Measurements from ENCODE around the gene UTP18.
"Not testable (repeated sequence)": the region's sequence is repeated elsewhere in the genome, so short reads cannot be mapped to it uniquely, and the experiment has no call there.

The UTP18 gene

DNA sequence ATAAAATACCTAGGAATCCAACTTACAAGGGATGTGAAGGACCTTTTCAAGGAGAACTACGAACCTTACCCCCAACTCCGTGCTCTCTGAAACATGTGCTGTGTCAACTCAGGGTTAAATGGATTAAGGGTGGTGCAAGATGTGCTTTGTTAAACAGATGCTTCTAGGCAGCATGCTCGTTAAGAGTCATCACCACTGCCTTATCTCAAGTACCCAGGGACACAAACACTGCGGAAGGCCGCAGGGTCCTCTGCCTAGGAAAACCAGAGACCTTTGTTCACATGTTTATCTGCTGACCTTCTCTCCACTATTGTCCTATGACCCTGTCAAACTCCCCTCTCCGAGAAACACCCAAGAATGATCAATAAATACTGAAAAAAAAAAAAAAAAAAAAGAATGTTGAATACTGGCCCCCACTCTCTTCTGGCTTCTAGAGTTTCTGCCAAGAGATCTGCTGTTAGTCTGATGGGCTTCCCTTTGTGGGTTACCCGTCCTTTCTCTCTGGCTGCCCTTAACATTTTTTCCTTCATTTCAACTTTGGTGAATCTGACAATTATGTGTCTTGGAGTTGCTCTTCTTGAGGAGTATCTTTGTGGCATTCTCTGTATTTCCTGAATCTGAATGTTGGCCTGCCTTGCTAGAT lies 70.6 kb downstream of the UTP18 start:
- DNase-seq (ENCODE audit: low spot score): not testable (repeated sequence)

DNA sequence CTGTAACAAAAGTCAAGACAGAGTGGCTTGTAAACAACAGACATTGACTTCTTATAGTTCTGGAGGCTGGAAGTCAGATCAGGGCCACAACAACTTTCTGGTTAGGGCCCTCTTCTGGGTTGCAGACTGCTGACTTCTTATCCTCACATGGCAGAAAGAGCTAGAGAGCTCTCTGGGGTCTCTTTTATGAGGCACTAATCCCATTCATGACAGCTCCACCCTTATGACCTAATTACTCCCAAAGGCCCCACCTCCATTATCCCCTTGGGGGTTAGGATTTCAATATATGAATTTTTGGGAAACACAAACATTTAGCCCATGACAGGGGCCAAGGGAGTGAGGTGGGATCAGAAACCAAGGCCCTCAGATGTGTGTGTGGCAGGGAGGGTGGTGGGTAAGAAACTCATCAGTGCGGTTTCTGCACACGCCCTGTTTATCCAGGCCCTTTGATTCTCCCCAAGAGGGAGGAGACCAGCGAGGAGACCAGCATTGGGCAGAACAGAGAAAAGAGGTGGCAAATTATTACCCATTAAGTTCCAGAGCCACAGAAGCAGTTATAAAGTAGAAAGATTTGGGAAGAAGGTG lies 74.8 kb downstream of the UTP18 start:
- no peak for DNase-seq (ENCODE audit: low spot score)

DNA sequence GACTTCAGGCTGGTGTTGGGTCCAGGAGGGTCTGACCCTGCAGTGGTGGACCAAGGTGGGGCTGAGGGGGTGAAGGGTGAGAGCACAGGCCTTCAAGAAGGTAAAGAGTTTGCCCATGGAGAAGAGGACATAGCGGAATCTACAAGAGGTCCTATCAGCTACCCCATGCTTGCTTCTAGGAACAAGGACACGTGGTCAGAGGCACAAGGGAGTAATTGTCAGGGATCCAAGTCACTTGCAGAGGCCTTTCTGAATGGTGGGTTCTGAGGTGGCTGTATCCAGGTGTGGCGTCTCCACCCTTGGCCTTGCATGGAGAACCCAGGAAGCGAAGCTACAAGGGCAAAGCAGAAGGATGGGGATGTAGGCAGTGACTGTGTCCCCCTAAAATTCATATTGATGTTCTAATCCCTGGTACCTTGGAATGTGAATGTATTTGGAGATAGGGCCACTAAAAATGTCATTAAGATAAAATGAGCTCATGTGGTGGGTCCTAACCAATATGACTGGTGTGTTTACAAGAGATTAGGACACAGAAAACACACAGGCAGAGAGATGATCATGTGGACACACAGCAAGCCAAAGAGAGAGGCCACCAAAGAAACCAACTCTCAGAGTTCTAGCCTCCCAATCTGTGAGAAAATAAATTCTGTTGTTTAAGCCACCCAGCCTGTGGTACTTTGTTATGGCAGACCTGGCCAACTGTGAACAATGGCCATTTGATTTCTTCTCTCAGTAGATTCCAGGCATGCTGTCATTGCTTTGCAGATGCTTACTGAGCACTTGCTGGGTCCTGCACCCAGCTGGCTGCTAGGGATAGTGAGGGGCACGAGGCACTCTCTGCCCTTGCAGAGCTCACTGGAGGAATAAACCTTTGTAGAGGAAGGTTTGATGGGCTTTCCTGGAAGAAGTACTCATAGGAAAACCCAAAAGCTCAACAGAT lies 75.8 kb downstream of the UTP18 start:
- no peak for DNase-seq (ENCODE audit: low spot score)

DNA sequence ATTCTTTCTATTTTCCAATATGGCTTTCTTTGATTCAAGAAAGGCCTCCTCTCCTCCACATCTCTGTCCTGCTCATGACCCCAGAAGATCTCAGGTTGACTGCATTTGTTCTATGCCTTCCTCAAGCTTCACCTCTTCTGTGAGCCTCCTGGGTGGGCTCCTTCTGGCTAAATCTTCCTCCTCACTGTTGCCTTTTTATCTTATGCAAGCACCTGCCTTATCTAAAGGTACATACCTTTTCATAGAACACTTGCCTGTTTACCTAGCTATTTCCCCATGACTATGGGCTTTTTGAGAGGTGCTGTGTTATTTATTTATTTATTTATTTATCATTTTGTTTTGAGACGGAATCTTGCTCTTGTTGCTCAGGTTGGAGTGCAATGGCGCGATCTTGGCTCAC lies 81.1 kb downstream of the UTP18 start:
- DNase-seq (ENCODE audit: low spot score): no peak

GRCh38 chr17:51342257-51342656 lies 81.9 kb downstream of the UTP18 start:
- DNase-seq (ENCODE audit: low spot score): no peak

GRCh38 chr17:51344532-51344931 lies 84.2 kb downstream of the UTP18 start:
- no peak for DNase-seq (ENCODE audit: low spot score)

DNA sequence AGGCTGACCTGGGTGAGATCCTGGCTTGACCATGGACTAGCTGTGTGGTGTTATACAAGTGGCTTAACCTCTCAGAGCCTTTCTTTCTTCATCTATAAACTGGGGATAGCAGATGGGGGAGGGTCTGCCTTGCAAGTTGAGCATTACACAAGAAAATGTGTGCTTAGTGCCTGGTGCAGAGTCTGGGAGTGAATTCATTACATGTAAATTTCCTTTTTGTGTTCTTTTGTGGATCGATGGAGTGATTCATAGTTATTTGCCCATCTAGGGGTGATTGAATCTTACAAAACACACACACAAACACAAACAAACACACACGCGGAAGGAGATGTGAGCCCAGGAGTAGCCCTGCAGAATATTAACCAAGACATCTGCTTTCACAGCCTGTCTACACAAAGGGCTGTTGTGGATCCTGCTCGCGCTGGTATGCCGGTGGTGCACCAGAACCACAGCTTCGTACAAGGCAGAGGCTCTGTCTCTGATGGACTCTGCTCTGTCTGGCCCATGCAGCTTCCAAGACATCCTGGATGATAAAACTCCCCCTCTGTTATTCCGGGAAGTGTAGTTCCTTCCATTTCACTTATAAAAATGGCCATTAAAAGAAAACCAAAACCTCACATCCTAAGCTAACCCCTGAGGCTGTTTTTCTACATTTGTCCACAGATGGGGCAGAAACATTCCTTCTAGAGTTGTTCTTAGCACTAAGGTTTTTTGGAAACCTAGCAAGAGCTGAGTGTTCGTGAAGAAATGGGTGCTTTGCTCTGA lies 86.1 kb downstream of the UTP18 start:
- DNase-seq (ENCODE audit: low spot score): no peak
